ENCODE data around the gene DGKZ. TPM values are rescaled to one million over a fixed set of nuclear protein-coding genes. Genes with fewer than 3 reads are reported as not detected.

DGKZ gene
- polyA plus RNA-seq, 3 donors = 30.4 to 217 (median 33.4) TPM

DNA sequence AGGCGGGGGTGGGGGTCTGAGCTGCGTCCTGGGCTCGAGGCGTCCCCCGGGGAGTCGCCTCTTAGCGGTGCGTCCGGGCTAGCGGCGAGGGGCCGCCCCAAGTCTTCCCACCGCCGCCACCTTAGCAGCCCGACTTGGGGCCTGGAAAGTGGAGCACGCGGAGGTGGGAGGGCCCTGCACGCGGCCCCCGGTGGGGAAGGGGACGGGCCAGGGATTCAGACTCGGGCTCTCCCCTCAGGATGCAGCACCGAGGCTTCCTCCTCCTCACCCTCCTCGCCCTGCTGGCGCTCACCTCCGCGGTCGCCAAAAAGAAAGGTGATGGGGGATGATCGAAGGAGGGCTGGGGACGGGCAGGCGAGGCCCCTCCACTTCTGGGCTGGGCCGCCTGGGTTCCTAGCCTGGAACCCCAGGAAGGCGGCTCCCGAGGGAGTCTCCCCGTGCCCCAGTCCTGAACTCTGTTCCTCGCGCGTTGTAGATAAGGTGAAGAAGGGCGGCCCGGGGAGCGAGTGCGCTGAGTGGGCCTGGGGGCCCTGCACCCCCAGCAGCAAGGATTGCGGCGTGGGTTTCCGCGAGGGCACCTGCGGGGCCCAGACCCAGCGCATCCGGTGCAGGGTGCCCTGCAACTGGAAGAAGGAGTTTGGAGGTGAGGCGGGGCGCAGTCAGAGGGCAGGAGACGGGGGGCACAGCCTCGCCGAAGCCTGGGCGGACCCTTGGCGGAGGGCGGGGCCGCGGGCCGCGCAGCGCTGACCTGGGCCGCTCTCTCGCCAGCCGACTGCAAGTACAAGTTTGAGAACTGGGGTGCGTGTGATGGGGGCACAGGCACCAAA is 34.8 kb downstream of the DGKZ start:
- Mint-ChIP-seq H3K27ac (peak overlapping the region in 1 of 7 donors; percentile 15), H3K27me3 (ENCODE audit: low read depth in 3 of 3) (peaks cover 30 to 68% (median 46%) of the 10 kb centered on the region in 3 donors), H3K4me1 (peaks cover 35% of the 10 kb centered on the region), H3K9me3 (peaks cover 0 to 23% (median 2%) of the 10 kb centered on the region in 7 donors), H3K4me3 (peak overlapping the region; percentile 61 to 78), H3K36me3 (peaks cover 13 to 15% of the 10 kb centered on the region in 2 donors)
- Histone ChIP-seq H3K4me2 (replicated peaks; ENCODE audit: extremely low read depth, low read length, poor library complexity, severe bottlenecking) (peak overlapping the region; percentile 99), H3K79me2 (ENCODE audit: insufficient read depth, low read length) (no peaks in the 10 kb centered on the region), H3K27ac (ENCODE audit: low read depth in 1 of 2, low read length in 2 of 2) (no peak overlapping the region), H3K9ac (ENCODE audit: insufficient read depth, low read length, poor library complexity, severe bottlenecking) (no peak overlapping the region), H3K4me1 (ENCODE audit: control insufficient read depth in 1 of 2, insufficient read depth in 2 of 2, low read length in 2 of 2) (peaks cover 34 to 49% of the 10 kb centered on the region in 2 donors), H3K36me3 (replicated peaks in 1 of 2; ENCODE audit: control insufficient read depth in 1 of 2, insufficient read depth in 2 of 2, low read length in 2 of 2) (peaks cover 16 to 17% of the 10 kb centered on the region in 2 donors), H3K4me3 (replicated peaks in 1 of 3; ENCODE audit: low read depth in 2 of 3, low read length in 3 of 3) (peak overlapping the region in 2 of 3 experiments; percentile 7 to 62), H3K9me3 (replicated peaks in 1 of 2; ENCODE audit: control insufficient read depth in 1 of 2, insufficient read depth in 1 of 2, low read length in 2 of 2) (peaks cover 0 to 6% of the 10 kb centered on the region in 2 donors), H2AFZ (ENCODE audit: insufficient read depth, low read depth, low read length, poor library complexity, severe bottlenecking) (peak overlapping the region; percentile 21), H3K27me3 (ENCODE audit: control insufficient read depth in 2 of 2, insufficient read depth in 2 of 2, low read length in 2 of 2) (peaks cover 15 to 31% of the 10 kb centered on the region in 2 donors), H4K20me1 (ENCODE audit: insufficient read depth, low read length) (peaks cover 56% of the 10 kb centered on the region)
- DNase-seq = no peak
- TF ChIP-seq, protein P1, sequence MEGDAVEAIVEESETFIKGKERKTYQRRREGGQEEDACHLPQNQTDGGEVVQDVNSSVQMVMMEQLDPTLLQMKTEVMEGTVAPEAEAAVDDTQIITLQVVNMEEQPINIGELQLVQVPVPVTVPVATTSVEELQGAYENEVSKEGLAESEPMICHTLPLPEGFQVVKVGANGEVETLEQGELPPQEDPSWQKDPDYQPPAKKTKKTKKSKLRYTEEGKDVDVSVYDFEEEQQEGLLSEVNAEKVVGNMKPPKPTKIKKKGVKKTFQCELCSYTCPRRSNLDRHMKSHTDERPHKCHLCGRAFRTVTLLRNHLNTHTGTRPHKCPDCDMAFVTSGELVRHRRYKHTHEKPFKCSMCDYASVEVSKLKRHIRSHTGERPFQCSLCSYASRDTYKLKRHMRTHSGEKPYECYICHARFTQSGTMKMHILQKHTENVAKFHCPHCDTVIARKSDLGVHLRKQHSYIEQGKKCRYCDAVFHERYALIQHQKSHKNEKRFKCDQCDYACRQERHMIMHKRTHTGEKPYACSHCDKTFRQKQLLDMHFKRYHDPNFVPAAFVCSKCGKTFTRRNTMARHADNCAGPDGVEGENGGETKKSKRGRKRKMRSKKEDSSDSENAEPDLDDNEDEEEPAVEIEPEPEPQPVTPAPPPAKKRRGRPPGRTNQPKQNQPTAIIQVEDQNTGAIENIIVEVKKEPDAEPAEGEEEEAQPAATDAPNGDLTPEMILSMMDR (IDR thresholded peaks at IDR 0.05) = no peak
- WGBS (ENCODE audit: insufficient coverage) = under 1% methylated on average over 53 of the region's 66 CpGs
- intact Hi-C loops (cut with micrococcal nuclease) = loop anchor here (10.0 kb wide), 2 partner anchors 153 to 233 kb away; partner anchors contain the start of genes ATG13 (in 1 of the 2) and HARBI1 (in 1 of the 2)

GRCh38 chr11:46382646-46383403 is 35.6 kb downstream of the DGKZ start:
- intact Hi-C loops (cut with micrococcal nuclease) = loop anchor here (10.0 kb wide), 2 partner anchors 152 to 232 kb away; partner anchors contain the start of genes ATG13 (in 1 of the 2) and HARBI1 (in 1 of the 2)
- TF ChIP-seq, protein P1 (IDR thresholded peaks at IDR 0.05) = peak; percentile 34
- Histone ChIP-seq H3K4me2 (replicated peaks; ENCODE audit: extremely low read depth, low read length, poor library complexity, severe bottlenecking) (peak overlapping the region; percentile 99), H3K4me3 (replicated peaks in 1 of 3; ENCODE audit: low read depth in 2 of 3, low read length in 3 of 3) (peak overlapping the region in 1 of 3 experiments; percentile 62), H3K27me3 (ENCODE audit: control insufficient read depth in 2 of 2, insufficient read depth in 2 of 2, low read length in 2 of 2) (peaks cover 16 to 37% of the 10 kb centered on the region in 2 donors), H3K9ac (ENCODE audit: insufficient read depth, low read length, poor library complexity, severe bottlenecking) (no peak overlapping the region), H3K27ac (ENCODE audit: low read depth in 1 of 2, low read length in 2 of 2) (no peak overlapping the region), H3K36me3 (replicated peaks in 1 of 2; ENCODE audit: control insufficient read depth in 1 of 2, insufficient read depth in 2 of 2, low read length in 2 of 2) (peaks cover 8 to 10% of the 10 kb centered on the region in 2 donors), H3K79me2 (ENCODE audit: insufficient read depth, low read length) (no peaks in the 10 kb centered on the region), H3K9me3 (replicated peaks in 1 of 2; ENCODE audit: control insufficient read depth in 1 of 2, insufficient read depth in 1 of 2, low read length in 2 of 2) (peaks cover 0 to 6% of the 10 kb centered on the region in 2 donors), H4K20me1 (ENCODE audit: insufficient read depth, low read length) (peaks cover 56% of the 10 kb centered on the region), H3K4me1 (ENCODE audit: control insufficient read depth in 1 of 2, insufficient read depth in 2 of 2, low read length in 2 of 2) (peaks cover 31 to 49% of the 10 kb centered on the region in 2 donors), H2AFZ (ENCODE audit: insufficient read depth, low read depth, low read length, poor library complexity, severe bottlenecking) (no peak overlapping the region)
- 95% methylated on average over 5 of the region's 18 CpGs for WGBS (ENCODE audit: insufficient coverage)
- peaks cover 5 to 7% of the 10 kb centered on the region in 2 donors for H3K36me3 Mint-ChIP-seq
- no peak overlapping the region for H3K27ac Mint-ChIP-seq
- peak overlapping the region in 1 of 2 donors; percentile 67 for H3K4me3 Mint-ChIP-seq
- H3K4me1 Mint-ChIP-seq = peaks cover 30% of the 10 kb centered on the region
- peaks cover 0 to 25% (median under 1%) of the 10 kb centered on the region in 7 donors for H3K9me3 Mint-ChIP-seq
- no peak for DNase-seq
- H3K27me3 Mint-ChIP-seq (ENCODE audit: low read depth in 3 of 3) = peaks cover 35 to 75% (median 54%) of the 10 kb centered on the region in 3 donors

All from CD14-positive monocyte (primary cell).